IMR-90 (cell line): ENCODE measurements around the gene MARK2. TPM values are rescaled to one million over a fixed set of nuclear protein-coding genes. Genes with fewer than 3 reads are reported as not detected.

Experiments used
- ATAC-seq: fragments of 200-7000 bp; cut with Tn5 transposase; 2 replicates; pipeline ENCODE4 v1.9.1; 2020; ENCODE audit warnings: low read depth, mild to moderate bottlenecking, moderate library complexity
- BruUV-seq: library from RNA; stranded (reverse); fragments of 400-500 nt; replicated peaks from 2 replicates; lab custom pipeline; 2021; lab: Mats Ljungman, UMichigan
- CTCF ChIA-PET: fragments of 300-600 bp; formaldehyde crosslinking; extraction: SDS; loops from one replicate; lab custom pipeline; 2021; ENCODE audit warnings: antibody characterized with exemption; lab: Yijun Ruan, JAX
- POLR2A ChIA-PET: fragments of 300-600 bp; sonication (Branson Sonifier 250); formaldehyde crosslinking; loops from one replicate; lab custom pipeline; 2022; ENCODE audit warnings: antibody characterized with exemption; ENCODE audit not compliant: unreplicated experiment; lab: Charles Lee
- DNase-seq: peaks from one replicate; pipeline ENCODE4 v3.0.0; 2013
- H2AFZ ChIP-seq: replicated peaks from 2 replicates; pipeline ENCODE3; 2013; ENCODE audit warnings: low read length, mild to moderate bottlenecking; ENCODE audit not compliant: poor library complexity
- H2AK5ac ChIP-seq: 2 replicates; pipeline ENCODE4 v1.6.1; 2013; ENCODE audit warnings: low read depth, low read length, inconsistent platforms
- H2AK9ac ChIP-seq: replicated peaks from 2 replicates; pipeline ENCODE3; 2013; ENCODE audit warnings: mild to moderate bottlenecking, low read depth, low read length, moderate library complexity; ENCODE audit not compliant: poor library complexity
- H2BK120ac ChIP-seq: 2 replicates; pipeline ENCODE4 v1.6.1; 2013; ENCODE audit warnings: low read depth, low read length, inconsistent platforms
- H2BK15ac ChIP-seq: 3 replicates; pipeline ENCODE4 v1.6.1; 2013; ENCODE audit warnings: low read depth, low read length, inconsistent platforms
- H2BK20ac ChIP-seq: 2 replicates; pipeline ENCODE4 v1.6.1; 2013; ENCODE audit warnings: low read depth, mild to moderate bottlenecking, inconsistent platforms, low read length, moderate library complexity
- H2BK5ac ChIP-seq: 2 replicates; pipeline ENCODE4 v1.6.1; 2013; ENCODE audit warnings: mild to moderate bottlenecking, low read depth, low read length, inconsistent platforms; ENCODE audit not compliant: poor library complexity, severe bottlenecking
- H3K14ac ChIP-seq: replicated peaks from 2 replicates; pipeline ENCODE4 v1.6.1; 2013; ENCODE audit warnings: low read depth, low read length, inconsistent platforms
- H3K18ac ChIP-seq: 2 replicates; pipeline ENCODE4 v1.6.1; 2013; ENCODE audit warnings: low read depth, low read length, control low read depth
- H3K23ac ChIP-seq: 2 replicates; pipeline ENCODE4 v1.6.1; 2013; ENCODE audit warnings: low read depth, low read length, inconsistent platforms
- H3K27ac ChIP-seq: 2 replicates; pipeline ENCODE4 v1.5.1; 2013; ENCODE audit warnings: mild to moderate bottlenecking, control low read depth, low read length; ENCODE audit not compliant: insufficient read depth
- H3K27me3 ChIP-seq: 2 replicates; pipeline ENCODE4 v1.6.1; 2013; ENCODE audit warnings: low read length; ENCODE audit not compliant: control insufficient read depth, insufficient read depth
- H3K36me3 ChIP-seq: 2 replicates; pipeline ENCODE4 v1.6.1; 2013; ENCODE audit warnings: low read length, mixed read lengths; ENCODE audit not compliant: control insufficient read depth, insufficient read depth
- H3K4ac ChIP-seq: 2 replicates; pipeline ENCODE4 v1.6.1; 2013; ENCODE audit warnings: low read depth, low read length, inconsistent platforms
- H3K4me1 ChIP-seq: 2 replicates; pipeline ENCODE4 v1.6.1; 2013; ENCODE audit warnings: low read length, mixed read lengths; ENCODE audit not compliant: control insufficient read depth, insufficient read depth
- H3K4me2 ChIP-seq: 2 replicates; pipeline ENCODE4 v1.6.1; 2013; ENCODE audit warnings: low read depth, mild to moderate bottlenecking, control low read depth, low read length, moderate library complexity
- H3K4me3 ChIP-seq: 2 replicates; pipeline ENCODE4 v1.5.1; 2013; ENCODE audit warnings: low read depth, mild to moderate bottlenecking, control low read depth, low read length, moderate library complexity; ENCODE audit not compliant: insufficient read depth
- H3K56ac ChIP-seq: 2 replicates; pipeline ENCODE4 v1.6.1; 2013; ENCODE audit warnings: low read length, inconsistent platforms; ENCODE audit not compliant: insufficient read depth; ENCODE audit errors: extremely low read depth
- H3K79me1 ChIP-seq, 2 experiments: 2 replicates each; pipeline ENCODE4 v1.6.1; 2013; ENCODE audit warnings: low read length in 2 of 2, inconsistent platforms in 1 of 2, low read depth in 1 of 2
- H3K9ac ChIP-seq: 2 replicates; pipeline ENCODE4 v1.6.1; 2013; ENCODE audit warnings: low read depth, low read length, control low read depth
- H3K9me1 ChIP-seq: 2 replicates; pipeline ENCODE4 v1.6.1; 2013; ENCODE audit warnings: low read length, inconsistent platforms; ENCODE audit not compliant: insufficient read depth
- H3K9me3 ChIP-seq: 2 replicates; pipeline ENCODE4 v1.6.1; 2013; ENCODE audit warnings: low read length; ENCODE audit not compliant: control insufficient read depth, insufficient read depth
- H4K20me1 ChIP-seq: 2 replicates; pipeline ENCODE4 v1.6.1; 2013; ENCODE audit warnings: low read length, inconsistent platforms; ENCODE audit not compliant: insufficient read depth
- H4K5ac ChIP-seq: 2 replicates; pipeline ENCODE4 v1.6.1; 2013; ENCODE audit warnings: mild to moderate bottlenecking, low read depth, low read length, control low read depth
- H4K8ac ChIP-seq, 2 experiments: 2 replicates each; pipeline ENCODE4 v1.6.1; 2013; ENCODE audit warnings: low read depth in 2 of 2, low read length in 2 of 2, control low read depth in 1 of 2, inconsistent platforms in 1 of 2
- H4K91ac ChIP-seq: 2 replicates; pipeline ENCODE4 v1.6.1; 2013; ENCODE audit warnings: low read depth, low read length, inconsistent platforms; ENCODE audit not compliant: insufficient read depth
- CEBPB ChIP-seq: IDR thresholded peaks from 2 replicates; pipeline ENCODE4 v1.6.1; 2012; ENCODE audit warnings: low read depth, low read length, improper control_type of control experiment
- FOS ChIP-seq: fragments of 150-350 bp; IDR thresholded peaks from 2 replicates; pipeline ENCODE4 v1.6.1; 2016; ENCODE audit warnings: low read depth, low read length
- MAFK ChIP-seq: IDR thresholded peaks from 2 replicates; pipeline ENCODE4 v1.6.1; 2012; ENCODE audit warnings: low read depth, low read length, improper control_type of control experiment
- NFE2L2 ChIP-seq: fragments of 150-350 bp; IDR thresholded peaks from 2 replicates; pipeline ENCODE4 v1.6.1; 2016; ENCODE audit warnings: low read depth, mild to moderate bottlenecking, low read length
- POLR2A ChIP-seq: IDR thresholded peaks from 2 replicates; pipeline ENCODE4 v1.6.1; 2012; ENCODE audit warnings: mild to moderate bottlenecking, low read depth, low read length
- RCOR1 ChIP-seq: IDR thresholded peaks from 2 replicates; pipeline ENCODE4 v1.6.1; 2012; ENCODE audit warnings: mild to moderate bottlenecking, low read length, improper control_type of control experiment; ENCODE audit not compliant: insufficient replicate concordance
- WGBS, 2 experiments: methylation state at CpG; one replicate each; pipeline versions ENCODE4 v1.1.5 to v1.1.7; 2013; ENCODE audit warnings: missing lambda C conversion rate in 2 of 2; ENCODE audit not compliant: insufficient read length in 1 of 2; ENCODE audit errors: extremely low coverage in 2 of 2; 5-methylcytosine and 5-hydroxymethylcytosine counted together
- dilution Hi-C: fragments of 300-500 bp; cut with HindIII; formaldehyde crosslinking; loops from one replicate; pipeline ENCODE4 v1.14.3; 2018; ENCODE audit warnings: low sequenced_read_pairs; ENCODE audit not compliant: unreplicated experiment
- in situ Hi-C: fragments of 300-500 bp; cut with MboI; formaldehyde crosslinking; loops from 3 replicates; pipeline ENCODE4 v1.14.3; 2019; ENCODE audit warnings: low sequenced_read_pairs, inconsistent platforms, mixed read lengths
- intact Hi-C: fragments of 100-400 bp; cut with micrococcal nuclease; formaldehyde crosslinking; loops from 2 replicates; pipeline ENCODE4 v1.10.0; 2022
- polyA plus RNA-seq, 3 experiments: library from polyadenylated mRNA; depleted of rRNA; stranded (reverse); fragments of >200 nt; gene quantifications; 2 replicates each; pipeline ENCODE4 v1.2.3, GENCODE V29; 2012; ENCODE audit warnings: low replicate concordance in 1 of 3
- total RNA-seq: library from RNA; depleted of rRNA; stranded (reverse); fragments of >200 nt; gene quantifications from 2 replicates; pipeline ENCODE4 v1.2.3, GENCODE V29; 2012
- TF ChIP-seq, protein P1 (sequence below): fragments of 150-350 bp; IDR thresholded peaks from 2 replicates; pipeline ENCODE4 v1.6.1; 2016; ENCODE audit warnings: low read depth, mild to moderate bottlenecking, low read length, moderate library complexity, borderline replicate concordance
- TF ChIP-seq, protein P2 (sequence below): conservative IDR thresholded peaks from 2 replicates; pipeline ENCODE4 v1.5.1; 2012; ENCODE audit warnings: mild to moderate bottlenecking, low read depth, low read length, improper control_type of control experiment

MARK2 gene
- total and polyA plus RNA-seq, 2 of the 4 experiments (the other 2 are of a cell fraction): 6.6 to 17.3 TPM

DNA sequence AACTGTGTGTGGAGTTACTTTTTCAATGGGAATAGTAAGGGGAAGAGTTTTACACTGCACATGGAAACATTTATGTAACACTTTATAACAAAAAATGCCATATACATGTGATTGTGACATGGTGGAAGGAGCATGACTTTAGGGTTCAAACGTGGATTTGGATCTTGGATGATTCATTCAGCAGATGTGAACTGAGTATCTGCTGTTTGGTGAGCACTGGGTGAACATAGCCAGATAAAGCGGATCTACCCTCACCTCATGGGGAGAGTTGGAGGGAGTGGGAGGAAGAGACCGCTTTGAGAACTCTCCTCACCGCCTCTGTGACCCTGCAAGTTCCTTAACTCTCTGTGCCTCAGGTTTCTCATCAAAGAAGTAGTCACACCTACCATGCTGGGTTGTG lies 103.0 kb downstream of the MARK2 start:
- H2AK9ac ChIP-seq: no peak overlapping the region
- H3K14ac ChIP-seq: no peak overlapping the region
- BruUV-seq: no TSS peak
- in situ Hi-C loops: loop anchor here (10.0 to 25.0 kb wide), 2 partner anchors 177 to 455 kb away; partner anchors contain the start of genes PLAAT5 and ZFTA
- H3K27me3 ChIP-seq: no peaks in the 10 kb centered on the region
- H3K56ac ChIP-seq: no peak overlapping the region
- ChIA-PET POLR2A (no interaction called here), CTCF (no interaction called here)
- H4K91ac ChIP-seq: no peak overlapping the region
- no peak overlapping the region for H3K4me3 ChIP-seq
- TF ChIP-seq MAFK (no peak), CEBPB (no peak), NFE2L2 (no peak), POLR2A (no peak), FOS (no peak), RCOR1 (no peak)
- TF ChIP-seq, protein P1, sequence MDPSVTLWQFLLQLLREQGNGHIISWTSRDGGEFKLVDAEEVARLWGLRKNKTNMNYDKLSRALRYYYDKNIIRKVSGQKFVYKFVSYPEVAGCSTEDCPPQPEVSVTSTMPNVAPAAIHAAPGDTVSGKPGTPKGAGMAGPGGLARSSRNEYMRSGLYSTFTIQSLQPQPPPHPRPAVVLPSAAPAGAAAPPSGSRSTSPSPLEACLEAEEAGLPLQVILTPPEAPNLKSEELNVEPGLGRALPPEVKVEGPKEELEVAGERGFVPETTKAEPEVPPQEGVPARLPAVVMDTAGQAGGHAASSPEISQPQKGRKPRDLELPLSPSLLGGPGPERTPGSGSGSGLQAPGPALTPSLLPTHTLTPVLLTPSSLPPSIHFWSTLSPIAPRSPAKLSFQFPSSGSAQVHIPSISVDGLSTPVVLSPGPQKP: no peak
- TF ChIP-seq, protein P2, sequence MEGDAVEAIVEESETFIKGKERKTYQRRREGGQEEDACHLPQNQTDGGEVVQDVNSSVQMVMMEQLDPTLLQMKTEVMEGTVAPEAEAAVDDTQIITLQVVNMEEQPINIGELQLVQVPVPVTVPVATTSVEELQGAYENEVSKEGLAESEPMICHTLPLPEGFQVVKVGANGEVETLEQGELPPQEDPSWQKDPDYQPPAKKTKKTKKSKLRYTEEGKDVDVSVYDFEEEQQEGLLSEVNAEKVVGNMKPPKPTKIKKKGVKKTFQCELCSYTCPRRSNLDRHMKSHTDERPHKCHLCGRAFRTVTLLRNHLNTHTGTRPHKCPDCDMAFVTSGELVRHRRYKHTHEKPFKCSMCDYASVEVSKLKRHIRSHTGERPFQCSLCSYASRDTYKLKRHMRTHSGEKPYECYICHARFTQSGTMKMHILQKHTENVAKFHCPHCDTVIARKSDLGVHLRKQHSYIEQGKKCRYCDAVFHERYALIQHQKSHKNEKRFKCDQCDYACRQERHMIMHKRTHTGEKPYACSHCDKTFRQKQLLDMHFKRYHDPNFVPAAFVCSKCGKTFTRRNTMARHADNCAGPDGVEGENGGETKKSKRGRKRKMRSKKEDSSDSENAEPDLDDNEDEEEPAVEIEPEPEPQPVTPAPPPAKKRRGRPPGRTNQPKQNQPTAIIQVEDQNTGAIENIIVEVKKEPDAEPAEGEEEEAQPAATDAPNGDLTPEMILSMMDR: no peak
- no peak overlapping the region for H4K5ac ChIP-seq
- no peak overlapping the region for H3K27ac ChIP-seq
- peaks cover 7% of the 10 kb centered on the region for H3K36me3 ChIP-seq
- intact Hi-C loops: no loop called here
- peaks cover 6% of the 10 kb centered on the region for H4K20me1 ChIP-seq
- no peak overlapping the region for H2BK15ac ChIP-seq
- H2BK5ac ChIP-seq: no peak overlapping the region
- H2AFZ ChIP-seq: no peak overlapping the region
- ATAC-seq: no peak
- no peak overlapping the region for H3K4me2 ChIP-seq
- H4K8ac ChIP-seq: no peak overlapping the region
- peaks cover 6% of the 10 kb centered on the region; the same call in 1 of the 2 replicates for H3K4me1 ChIP-seq
- H3K23ac ChIP-seq: no peak overlapping the region
- H2BK120ac ChIP-seq: no peak overlapping the region
- H2BK20ac ChIP-seq: no peak overlapping the region
- no peak overlapping the region for H3K9ac ChIP-seq
- H3K9me1 ChIP-seq: no peaks in the 10 kb centered on the region; the same call in 1 of the 2 replicates
- dilution Hi-C loops: no loop called here
- DNase-seq: no peak
- no peak overlapping the region for H2AK5ac ChIP-seq
- no peak overlapping the region for H3K18ac ChIP-seq
- no peaks in the 10 kb centered on the region for H3K9me3 ChIP-seq
- peaks cover 32 to 64% of the 10 kb centered on the region in 2 experiments for H3K79me1 ChIP-seq
- no peak overlapping the region for H3K4ac ChIP-seq
- WGBS, 2 experiments: no CpG with 5 or more reads among the region's 4 CpGs
